HG02840 (cell line): ENCODE data around the gene NUP50.
"Not testable (repeated sequence)": the region's sequence is repeated elsewhere in the genome, so short reads cannot be mapped to it uniquely, and the experiment has no call there.

Experiments used
- ATAC-seq: cut with Tn5 transposase; IDR thresholded peaks from one replicate; pipeline ENCODE4 v1.9.1; 2021; ENCODE audit warnings: mild to moderate bottlenecking, moderate library complexity, moderate number of reproducible peaks; ENCODE audit not compliant: unreplicated experiment, low FRiP score

The NUP50 gene

GRCh38 chr22:45159652-45160462, 3.9 kb upstream of the NUP50 start:
- ATAC-seq = no peak

- no peak for ATAC-seq
Measured at GRCh38 chr22:45162531-45162930, 1.2 kb upstream of the NUP50 start.

- ATAC-seq = no peak
Measured at GRCh38 chr22:45163099-45163450, 650 bp upstream of the NUP50 start.

- peak; percentile 29 for ATAC-seq
Measured at GRCh38 chr22:45164270-45165088, 754 bp downstream of the NUP50 start.

GRCh38 chr22:45166932-45167331, 3.2 kb downstream of the NUP50 start:
- no peak for ATAC-seq

GRCh38 chr22:45169591-45170466, 6.1 kb downstream of the NUP50 start:
- ATAC-seq = no peak

- ATAC-seq = no peak
Measured at GRCh38 chr22:45171830-45172229, 8.1 kb downstream of the NUP50 start.

- no peak for ATAC-seq
Measured at GRCh38 chr22:45172881-45173585, 9.3 kb downstream of the NUP50 start.

GRCh38 chr22:45179276-45180049, 15.7 kb downstream of the NUP50 start:
- ATAC-seq = no peak

- no peak for ATAC-seq
Measured at GRCh38 chr22:45180146-45180679, 16.5 kb downstream of the NUP50 start.

- ATAC-seq = no peak
Measured at GRCh38 chr22:45181240-45181639, 17.5 kb downstream of the NUP50 start.

- no peak for ATAC-seq
Measured at GRCh38 chr22:45181766-45182165, 18.0 kb downstream of the NUP50 start.

GRCh38 chr22:45183974-45184373, 20.2 kb downstream of the NUP50 start:
- ATAC-seq = no peak

GRCh38 chr22:45185718-45186514, 22.2 kb downstream of the NUP50 start:
- no peak for ATAC-seq

GRCh38 chr22:45187891-45188290, 24.2 kb downstream of the NUP50 start:
- ATAC-seq = no peak

- no peak for ATAC-seq
Measured at GRCh38 chr22:45188779-45189178, 25.1 kb downstream of the NUP50 start.

GRCh38 chr22:45190202-45190872, 26.6 kb downstream of the NUP50 start:
- ATAC-seq = no peak

- ATAC-seq = not testable (repeated sequence)
Measured at GRCh38 chr22:45191746-45192145, 28.0 kb downstream of the NUP50 start.
